Prostate gland (tissue), 2 donors: Measurements from ENCODE around the gene P2RY1.

Source experiments
- CTCF ChIP-seq, 4 experiments: fragments of 200-600 bp in 2 of 4; fragments of 450-650 bp in 2 of 4; sonication (generic) in 2 of 4; IDR thresholded peaks; 1 replicate in 3 of 4; 2 replicates in 1 of 4; pipeline ENCODE4 v1.5.1; 2016 to 2019; ENCODE audit warnings: antibody characterized with exemption in 4 of 4, mild to moderate bottlenecking in 2 of 4, moderate library complexity in 2 of 4
- POLR2AphosphoS5 ChIP-seq: sonication (generic); formaldehyde crosslinking; IDR thresholded peaks from one replicate; pipeline ENCODE4 v1.6.1; 2017; ENCODE audit warnings: antibody characterized with exemption

- no peak for TF ChIP-seq CTCF (IDR thresholded peaks at IDR 0.05)
- no peak for TF ChIP-seq POLR2AphosphoS5
These were observed 44.3 kb downstream of the P2RY1 start for GRCh38 chr3:152879130-152879789.
